DMS153 treated with DMSO at 0.1 percent for 48 hours (cell line): Measurements from ENCODE around the gene S100A14.

ENCODE experiments used
- DNase-seq: peaks from one replicate; lab custom pipeline; 2025; ENCODE audit not compliant: unreplicated experiment; lab: John Stamatoyannopoulos, UW

Gene S100A14

DNA sequence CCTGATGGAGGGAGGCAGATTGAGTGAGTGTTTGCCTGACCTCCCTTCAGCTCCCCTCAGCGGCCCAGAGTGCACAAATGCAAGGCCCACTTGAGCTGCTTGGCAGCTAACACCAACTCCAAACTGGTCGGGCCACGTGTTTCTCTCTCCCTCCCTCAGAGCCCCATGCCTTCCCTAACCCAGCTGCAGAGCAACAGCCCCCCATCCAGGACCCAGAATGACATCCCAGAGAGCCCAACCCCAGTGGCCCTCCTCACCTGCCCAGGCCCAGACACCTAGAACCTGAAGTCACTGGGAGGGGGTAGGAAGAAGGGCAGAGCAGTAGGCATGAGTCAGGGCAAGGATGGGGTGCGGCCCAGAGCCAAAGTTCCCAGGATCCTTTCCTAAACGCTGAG lies 789 bp upstream of the S100A14 start:
- DNase-seq: no peak

DNA sequence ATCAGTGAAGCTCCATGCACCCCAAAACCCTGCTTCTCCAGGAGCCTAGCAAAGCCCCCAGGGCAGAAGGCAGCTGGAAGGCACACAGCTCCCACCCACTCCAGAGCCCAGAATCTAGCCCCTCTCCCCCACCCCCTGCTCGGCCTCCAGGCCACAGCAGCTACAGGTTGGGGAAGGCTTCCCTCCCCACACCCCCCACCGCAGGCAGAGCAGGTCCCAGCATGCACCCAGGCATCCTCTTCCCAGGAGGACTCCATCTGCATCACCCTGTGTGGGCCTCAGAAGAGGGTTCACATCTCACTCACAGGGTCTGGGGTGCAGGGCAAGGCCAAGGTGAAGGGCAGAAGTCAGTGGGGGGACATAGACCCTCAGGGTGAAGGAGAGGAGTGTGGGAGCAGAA lies 719 bp downstream of the S100A14 start:
- DNase-seq: no peak

DNA sequence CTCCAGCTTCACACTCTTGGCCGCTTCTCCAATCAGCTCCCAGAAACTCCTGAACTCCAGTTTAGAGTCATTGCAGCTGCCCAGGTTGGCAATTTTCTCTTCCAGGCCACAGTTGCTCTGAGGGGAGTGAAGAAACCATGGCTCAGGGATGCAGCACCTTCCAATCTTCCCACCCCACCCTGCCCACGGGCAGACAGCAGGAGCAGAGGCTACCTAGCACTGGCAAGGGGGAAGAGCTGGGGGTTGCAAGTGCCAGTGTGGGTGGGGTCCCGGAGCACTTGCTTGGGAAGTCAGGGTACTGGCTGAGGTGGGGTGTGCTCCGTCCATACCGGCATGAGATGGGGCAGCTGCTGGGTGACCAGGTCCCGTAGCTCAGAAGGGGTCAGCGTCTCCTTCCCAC lies 1.2 kb downstream of the S100A14 start:
- no peak for DNase-seq

DNA sequence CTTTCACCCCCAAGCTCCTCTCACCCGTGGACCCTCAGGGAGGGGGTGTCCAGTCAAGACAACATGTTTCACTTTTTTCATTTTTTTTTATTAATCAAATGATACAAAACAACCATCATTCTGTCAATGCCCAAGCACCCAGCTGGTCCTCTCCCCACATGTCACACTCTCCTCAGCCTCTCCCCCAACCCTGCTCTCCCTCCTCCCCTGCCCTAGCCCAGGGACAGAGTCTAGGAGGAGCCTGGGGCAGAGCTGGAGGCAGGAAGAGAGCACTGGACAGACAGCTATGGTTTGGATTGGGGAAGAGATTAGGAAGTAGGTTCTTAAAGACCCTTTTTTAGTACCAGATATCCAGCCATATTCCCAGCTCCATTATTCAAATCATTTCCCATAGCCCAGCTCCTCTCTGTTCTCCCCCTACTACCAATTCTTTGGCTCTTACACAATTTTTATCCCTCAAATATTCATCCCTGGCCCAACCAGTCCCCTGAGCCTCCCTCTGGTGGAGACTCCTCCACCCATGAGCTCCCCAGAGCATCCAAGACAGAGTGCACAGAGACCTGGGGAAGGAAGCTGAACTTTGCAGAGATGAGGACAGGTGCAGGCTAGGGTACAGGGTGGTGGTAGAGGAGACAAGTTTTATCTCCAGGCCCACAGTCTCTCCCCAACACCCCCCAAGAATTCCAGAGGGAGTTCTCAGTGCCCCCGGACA lies 1.8 kb downstream of the S100A14 start:
- no peak for DNase-seq

DNA sequence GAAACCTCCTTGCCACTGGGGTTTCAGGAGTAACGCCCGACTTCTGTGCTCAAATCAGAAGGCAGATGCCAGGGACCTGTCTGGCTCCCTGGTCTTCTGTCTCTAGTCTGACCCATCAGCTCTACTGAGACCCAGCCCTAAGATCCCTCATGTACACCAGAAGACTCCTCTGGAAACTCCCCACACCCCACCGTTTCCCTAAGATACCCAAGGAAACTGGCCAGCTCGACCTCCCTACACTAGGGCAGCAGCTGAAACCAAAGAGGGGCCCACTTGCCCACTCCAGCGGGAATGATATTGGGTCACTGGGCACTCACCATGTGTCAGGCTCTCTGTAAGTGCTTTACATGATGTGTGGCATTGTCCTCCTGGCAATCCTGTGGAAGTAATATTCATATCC lies 2.7 kb downstream of the S100A14 start:
- no peak for DNase-seq

DNA sequence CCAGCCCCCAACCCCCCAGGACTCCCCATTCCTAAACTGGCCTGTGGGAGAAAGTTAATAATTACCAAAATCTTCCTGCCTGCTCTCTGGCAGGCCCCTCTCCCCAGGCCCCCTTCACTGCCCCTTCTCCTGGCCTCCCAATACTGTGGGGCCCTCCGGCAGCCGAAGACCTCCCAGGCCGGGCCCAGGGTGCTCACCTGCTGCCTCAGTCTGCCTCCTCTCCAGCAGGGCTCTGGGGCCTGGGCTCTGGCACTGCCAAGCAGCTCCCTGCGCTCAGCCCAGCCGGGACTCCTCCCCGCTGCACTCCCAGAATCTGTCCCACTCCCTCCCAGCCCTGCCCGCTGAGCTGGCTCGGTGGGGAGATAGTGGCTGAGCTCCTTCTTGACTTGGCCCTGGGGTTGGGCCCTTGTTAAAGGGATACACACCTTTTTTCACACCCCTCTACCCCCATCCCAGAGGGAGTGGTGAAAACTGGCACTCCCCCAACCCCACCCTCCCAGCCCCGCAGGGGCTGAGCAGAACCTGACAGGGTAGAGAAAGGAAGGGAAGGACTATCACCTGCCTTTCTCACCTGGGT lies 3.3 kb downstream of the S100A14 start, which contains the start of gene S100A16:
Gene S100A16, minus strand, starts transcription at position 383 of the 577 bp plus-strand sequence. CDS start 4,986 bp downstream, outside the sequence.
- DNase-seq: no peak

DNA sequence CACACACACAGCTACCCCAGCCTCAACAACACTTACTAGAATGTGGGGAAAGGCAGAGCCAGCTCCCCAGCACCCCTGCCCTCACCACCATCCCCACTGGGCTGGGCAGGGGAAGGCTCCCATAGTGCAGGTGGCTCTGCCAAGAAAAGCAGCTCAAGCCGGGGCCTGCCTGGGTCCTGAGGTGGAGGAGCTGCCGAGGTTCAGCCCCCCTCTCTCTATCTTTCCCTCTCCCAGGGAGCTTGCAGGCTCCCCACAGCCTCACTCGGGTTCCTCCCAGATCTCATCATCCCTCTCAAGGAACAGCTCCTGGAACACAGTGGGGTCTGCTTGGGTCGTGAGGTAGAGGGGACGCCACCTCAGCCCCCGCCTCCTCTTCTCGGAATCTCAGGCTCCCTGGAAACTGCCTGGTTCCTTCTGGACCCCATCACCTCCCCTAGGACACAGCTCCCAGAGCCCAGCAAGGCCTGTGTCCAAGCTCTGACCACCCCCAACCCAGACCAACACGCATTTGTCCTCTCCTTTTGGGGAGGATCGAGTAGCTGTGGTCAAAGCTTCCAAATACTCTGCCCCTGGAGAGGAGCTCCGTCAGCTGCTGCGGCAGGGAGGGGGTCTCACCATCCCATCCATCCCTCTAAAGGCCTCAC lies 3.9 kb downstream of the S100A14 start:
- DNase-seq: no peak

DNA sequence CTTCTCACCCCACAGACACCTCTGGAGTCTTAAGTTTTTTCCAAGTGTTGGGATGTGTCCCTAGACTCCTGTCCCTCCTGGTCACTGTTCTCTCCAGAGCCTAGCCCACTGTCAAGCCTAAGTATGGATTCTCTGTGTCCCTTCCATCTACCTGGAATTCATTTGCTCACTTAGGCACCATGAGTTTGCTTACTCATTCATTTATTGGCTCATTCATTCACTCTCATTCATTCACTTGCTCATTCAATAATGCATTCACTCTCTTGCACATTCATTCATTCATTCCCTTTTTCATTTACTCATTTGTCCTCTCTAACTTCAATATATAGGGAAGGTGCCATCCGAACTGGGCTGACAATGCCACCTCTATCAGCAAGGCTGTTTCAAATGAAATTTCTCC lies 4.8 kb downstream of the S100A14 start:
- DNase-seq: no peak

DNA sequence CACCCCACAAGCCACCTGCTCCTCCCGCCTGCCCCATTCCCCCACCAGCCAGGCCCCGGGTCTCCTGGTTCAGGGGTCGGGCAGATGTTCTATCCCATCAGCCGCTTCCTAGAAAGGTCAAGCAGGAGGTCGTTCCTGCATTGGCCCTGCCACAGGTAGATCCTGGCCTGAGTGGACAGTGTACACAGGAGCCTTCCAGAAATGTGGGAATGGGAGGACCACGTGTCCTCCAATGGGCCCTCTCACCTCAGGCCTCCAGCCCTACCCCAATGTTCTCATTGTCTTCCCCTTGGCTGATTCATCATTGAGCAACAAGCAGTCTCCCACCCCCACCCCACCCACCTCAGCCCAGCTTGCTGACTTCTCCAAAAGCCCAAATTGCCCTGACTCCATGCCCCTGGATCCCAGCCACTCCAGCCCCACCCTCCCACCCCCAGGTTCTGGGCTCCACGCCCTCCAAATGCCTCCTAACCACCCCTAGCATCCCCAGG lies 5.3 kb downstream of the S100A14 start:
- no peak for DNase-seq

DNA sequence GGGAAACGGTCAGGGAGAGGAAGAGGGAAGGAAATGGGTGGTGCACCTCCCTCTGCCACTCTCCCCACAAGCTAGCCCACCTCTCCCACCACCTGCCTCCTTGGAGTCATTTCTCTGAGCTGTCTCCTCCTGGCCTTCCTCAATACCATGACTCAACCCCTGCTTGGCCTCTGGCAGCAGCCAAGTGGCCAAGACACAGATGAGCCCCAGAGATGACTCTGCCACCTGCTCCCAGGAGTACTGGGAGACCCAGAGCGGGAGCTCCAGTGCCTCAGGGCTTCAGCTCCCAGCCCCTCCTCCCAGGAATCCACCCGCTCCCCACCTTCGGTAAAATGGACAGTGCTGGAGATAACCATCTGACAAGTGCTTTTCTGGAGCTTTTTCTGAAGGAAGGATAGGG lies 5.8 kb downstream of the S100A14 start:
- no peak for DNase-seq

DNA sequence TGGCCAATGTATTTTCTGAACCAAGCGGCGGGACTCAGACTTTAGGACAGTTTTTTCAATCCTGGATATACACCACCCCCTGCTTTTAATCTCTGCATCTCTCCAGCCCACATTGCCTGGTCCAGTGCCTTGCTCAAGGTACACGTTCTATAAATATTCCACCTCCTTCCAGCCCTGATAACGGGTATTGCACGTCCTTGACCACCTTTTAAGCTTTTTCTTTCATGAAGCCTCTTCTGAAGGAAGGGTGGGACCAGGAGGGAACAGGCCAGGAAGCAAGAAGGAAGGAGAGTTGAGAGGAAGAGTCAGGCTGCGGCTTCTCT lies 6.6 kb downstream of the S100A14 start:
- DNase-seq: no peak

DNA sequence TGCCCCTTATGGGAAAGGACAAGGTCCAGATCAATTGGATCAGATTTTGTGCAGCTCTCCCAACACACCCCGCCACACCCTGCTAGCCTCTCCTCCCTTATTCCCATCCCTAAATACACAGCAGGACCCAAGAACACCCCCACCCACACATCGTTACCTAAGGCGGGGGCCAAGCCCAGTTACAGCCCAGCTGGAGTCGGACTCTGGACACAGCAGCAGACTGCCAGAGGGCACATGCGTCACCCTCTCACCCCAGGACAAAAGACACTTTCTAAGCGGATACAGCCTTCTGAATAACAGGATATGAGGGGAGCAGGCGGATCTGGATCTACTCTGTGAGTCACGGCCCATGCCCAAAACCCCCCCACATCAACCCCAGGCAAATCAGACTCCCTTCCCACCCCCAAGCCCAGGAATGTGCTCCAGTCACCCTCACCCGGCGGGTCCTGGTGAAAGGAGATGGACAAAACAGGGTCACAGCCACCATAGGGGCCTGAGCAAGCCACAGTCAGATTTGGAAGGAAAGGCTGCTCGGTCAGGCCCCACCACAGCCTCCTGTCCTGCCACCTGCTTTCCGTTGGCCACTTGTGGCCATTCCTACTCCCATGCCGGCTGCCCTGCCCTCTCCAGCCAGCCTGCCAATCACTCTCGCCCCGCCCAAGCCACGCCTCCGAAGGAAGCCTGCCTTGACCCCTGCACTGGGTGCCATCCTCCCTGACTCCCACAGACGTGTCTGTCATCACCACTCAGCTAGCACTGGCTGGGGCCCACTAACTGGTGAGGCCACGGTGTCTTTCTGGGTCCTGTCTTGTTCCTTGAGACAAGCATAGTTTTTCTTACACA lies 7.2 kb downstream of the S100A14 start:
- no peak for DNase-seq

DNA sequence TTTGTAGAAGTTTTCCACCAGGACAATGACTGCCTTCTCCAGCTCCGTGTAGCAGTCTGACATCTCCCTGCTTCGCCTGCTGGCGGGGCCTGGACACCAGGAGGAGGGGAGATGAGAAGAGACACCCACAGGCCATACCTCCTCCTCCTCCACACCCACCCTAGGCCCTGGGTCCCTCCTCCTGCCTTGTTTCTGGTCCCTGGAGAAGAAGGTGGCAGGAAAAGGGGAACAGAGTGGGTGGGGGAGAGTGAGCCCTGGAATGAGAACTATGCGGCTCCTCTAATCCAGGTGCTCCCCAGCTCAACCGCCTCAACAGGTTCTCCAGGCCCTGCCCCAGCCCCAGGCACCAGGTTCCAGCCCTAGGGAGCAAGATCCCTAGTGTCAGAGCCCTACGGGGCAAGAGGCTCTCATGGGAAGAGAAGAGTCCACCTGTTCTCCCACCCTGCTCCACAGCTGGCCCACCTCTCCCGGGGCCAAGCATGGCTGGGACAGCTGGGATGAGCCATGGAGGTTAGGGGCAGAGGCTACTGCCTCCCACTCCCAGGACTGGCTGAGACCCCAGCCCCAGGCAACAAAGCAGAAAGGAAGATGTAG lies 7.9 kb downstream of the S100A14 start:
- DNase-seq: no peak

DNA sequence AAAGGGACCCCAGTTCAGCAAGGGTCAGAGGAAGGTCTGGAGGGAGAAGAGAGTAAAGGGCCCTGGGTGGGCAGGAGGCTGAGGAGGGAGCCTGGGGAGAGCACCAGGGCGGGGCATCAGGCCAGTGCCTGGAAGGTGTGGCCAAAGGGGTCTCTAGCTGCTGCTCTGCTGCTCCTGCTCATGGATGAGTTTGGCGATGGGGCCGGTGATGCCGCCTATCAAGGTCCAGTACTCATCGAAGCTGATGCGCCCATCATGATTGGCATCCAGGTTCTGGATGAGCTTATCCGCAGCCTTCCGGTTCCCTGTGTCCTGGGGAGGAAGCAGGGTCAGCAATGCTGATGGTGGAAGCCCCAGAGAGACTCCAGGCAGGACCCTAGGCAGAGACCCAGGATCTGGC lies 8.7 kb downstream of the S100A14 start:
- DNase-seq: no peak

DNA sequence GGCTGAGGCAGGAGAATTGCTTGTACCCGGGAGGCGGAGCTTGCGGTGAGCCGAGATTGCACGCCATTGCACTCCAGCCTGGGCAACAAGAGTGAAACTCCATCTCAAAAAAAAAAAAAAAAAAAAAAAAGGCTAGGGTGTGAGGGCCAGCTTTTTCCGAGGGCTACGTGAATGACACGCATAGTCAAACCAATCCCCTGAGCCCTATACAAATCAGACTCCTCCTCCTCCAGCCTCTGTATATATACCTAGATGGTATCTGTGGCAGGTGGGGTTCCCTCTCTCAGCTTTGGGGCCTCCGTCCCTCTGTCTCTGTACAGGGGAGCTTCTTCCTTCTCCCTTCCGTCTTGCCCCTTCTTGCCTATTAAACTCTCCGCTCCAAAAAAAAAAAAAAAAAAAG lies 9.9 kb downstream of the S100A14 start:
- no peak for DNase-seq

DNA sequence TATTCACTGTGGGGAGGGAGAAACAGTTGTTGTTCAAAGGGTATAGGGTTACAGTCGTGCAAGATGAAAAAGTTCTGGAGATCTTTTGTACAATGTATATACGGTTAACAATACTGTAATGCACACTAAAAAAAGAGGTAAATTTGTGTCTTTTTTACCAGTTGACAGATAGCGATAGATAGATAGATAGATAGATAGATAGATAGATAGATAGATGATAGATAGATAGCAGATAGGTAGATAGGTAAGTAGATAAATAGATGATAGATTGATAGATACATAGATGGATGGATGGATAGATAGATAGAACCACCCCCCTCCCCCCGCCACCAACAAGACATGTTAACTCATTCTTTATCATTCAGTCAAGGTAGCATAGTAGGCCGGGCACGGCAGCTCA lies 13.4 kb downstream of the S100A14 start:
- no peak for DNase-seq

DNA sequence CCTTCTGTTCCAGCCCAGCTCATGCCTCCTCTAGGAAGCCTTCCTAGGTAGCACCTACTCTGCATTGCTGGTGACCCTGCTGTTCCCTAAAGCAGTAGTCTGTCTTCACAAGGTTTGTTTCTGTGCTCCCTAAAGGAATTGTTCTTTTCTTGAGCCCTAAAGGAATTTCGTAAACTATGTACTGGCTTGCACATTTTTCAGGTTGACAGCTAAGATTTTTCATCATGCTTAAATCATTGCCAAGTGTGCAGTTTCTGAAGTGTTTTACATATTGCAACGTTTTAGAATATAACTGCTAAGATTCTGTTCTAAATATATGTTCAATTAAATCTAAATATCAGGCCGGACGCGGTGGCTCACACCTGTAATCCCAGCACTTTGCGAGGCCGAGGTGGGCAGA lies 16.3 kb downstream of the S100A14 start:
- no peak for DNase-seq

DNA sequence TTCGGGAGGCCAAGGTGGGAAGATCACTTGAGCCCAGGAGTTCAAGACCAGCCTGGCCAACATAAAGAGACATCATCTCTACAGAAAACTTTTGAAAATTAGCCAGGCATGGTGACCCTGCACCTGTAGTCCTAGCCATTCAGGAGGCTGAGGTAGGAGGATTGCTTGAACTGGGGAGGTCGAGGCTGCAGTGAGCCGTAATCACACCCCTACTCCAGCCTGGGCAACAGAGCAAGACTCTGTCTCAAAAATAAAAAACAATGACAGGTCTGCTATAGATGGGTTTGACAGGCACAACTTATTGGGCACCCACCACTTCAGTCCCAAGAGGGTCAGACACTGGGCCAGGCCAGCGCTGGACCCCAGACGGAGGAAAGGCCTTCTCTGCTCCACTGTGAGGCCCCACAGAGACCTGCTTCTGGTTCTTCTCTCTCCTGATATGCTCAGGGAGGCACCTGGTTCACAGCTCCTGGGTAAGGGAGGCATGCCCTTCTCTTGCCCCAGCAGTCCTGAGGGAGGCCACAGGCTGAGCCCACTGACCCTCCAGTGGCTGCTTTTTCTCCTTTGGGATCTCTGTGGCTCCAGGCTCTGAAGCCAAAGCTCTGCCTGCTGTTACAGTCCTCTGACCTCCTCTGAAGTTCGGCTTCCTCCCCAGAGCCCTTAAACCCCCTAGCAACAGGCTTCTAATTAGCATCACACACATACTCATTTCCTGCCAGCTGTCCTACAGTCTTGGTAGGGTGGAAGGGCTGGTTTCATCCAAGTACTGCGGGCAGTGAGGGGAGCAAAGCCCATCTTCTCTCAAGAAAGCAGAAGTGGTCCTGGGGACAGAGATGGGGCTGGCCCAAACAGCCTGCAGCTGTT lies 17.6 kb downstream of the S100A14 start:
- no peak for DNase-seq

DNA sequence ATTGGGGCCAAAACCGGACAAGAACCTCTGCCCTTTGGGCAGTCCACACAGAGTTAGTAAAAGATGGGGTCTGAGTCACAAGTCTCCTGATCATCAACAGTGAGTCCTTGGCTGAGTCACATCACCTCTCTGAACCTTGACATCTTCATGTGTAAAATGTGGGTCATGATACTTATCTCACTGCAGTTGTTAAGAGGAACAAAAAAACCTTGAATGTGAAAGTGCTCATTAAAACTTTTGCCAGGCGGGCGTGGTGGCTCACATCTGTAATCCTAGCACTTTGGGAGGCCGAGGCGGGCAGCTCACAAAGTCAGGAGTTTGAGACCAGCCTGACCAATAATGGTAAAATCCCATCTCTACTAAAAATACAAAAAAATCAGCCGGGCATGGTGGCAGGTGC lies 18.9 kb downstream of the S100A14 start:
- no peak for DNase-seq

DNA sequence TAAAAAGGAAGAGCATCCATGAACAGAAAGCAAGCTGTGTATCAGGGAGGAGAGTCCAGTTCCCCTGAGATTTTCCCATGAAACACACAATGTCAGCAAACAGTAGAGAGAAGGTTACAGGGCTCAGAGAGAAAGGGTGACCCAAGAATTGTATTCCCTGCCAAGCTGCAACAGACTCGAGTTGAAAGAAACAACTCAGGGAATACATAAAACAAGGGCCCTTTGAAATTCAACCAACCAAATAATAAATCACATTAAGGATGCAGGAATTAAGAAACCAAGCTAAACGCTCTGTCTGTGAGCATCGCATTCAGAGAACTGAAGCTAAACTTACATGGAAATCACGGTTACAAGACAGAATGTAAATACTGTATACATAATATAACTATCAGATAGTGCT lies 23.4 kb downstream of the S100A14 start:
- DNase-seq: no peak
